ENCODE data around the gene ADCY1. TPM values are rescaled to one million over a fixed set of nuclear protein-coding genes. Genes with fewer than 3 reads are reported as not detected.

ADCY1 gene
- total RNA-seq, 6 donors from 2014 or later = 0.46 to 4.1 (median 1.2) TPM

GRCh38 chr7:45702751-45703150, 128.6 kb downstream of the ADCY1 start:
- Histone ChIP-seq H3K36me3 (no peaks in the 10 kb centered on the region), H3K27me3 (no peaks in the 10 kb centered on the region), H3K9me3 (no peaks in the 10 kb centered on the region), H3K4me3 (no peak overlapping the region), H3K4me1 (peaks cover 0 to 10% (median 2%) of the 10 kb centered on the region in 4 donors), H3K27ac (no peak overlapping the region)
- 92 to 94% methylated on average over 5 of the region's 5 CpGs for WGBS, 2 donors
- TF ChIP-seq POLR2A (IDR thresholded peaks at IDR 0.05) = no peak
- no peak for TF ChIP-seq POLR2AphosphoS5 (IDR thresholded peaks at IDR 0.05)
- no peak for TF ChIP-seq CTCF (IDR thresholded peaks at IDR 0.05)
- TF ChIP-seq EP300 (IDR thresholded peaks at IDR 0.05) = no peak
- peak in 1 of 2 donors; percentile 9 for DNase-seq
- peak in 1 of 2 donors; percentile 31 for ATAC-seq (ENCODE audit: low FRiP score in 2 of 2)

GRCh38 chr7:45703373-45703821, 129.2 kb downstream of the ADCY1 start:
- WGBS, 2 donors = 91 to 92% methylated on average over 20 of the region's 20 CpGs

GRCh38 chr7:45703911-45704682, 129.9 kb downstream of the ADCY1 start:
- ATAC-seq (ENCODE audit: low FRiP score in 2 of 2) = no peak

More at GRCh38 chr7:45703373-45703821, 129.2 kb downstream of the ADCY1 start:
- no peak overlapping the region for H3K4me3 ChIP-seq
- DNase-seq (peak; percentile 14 to 49), ATAC-seq (ENCODE audit: low FRiP score in 2 of 2) (no peak)
- no peak overlapping the region for H3K27ac ChIP-seq
- TF ChIP-seq CTCF (IDR thresholded peaks at IDR 0.05) (no peak), POLR2AphosphoS5 (IDR thresholded peaks at IDR 0.05) (no peak), POLR2A (IDR thresholded peaks at IDR 0.05) (no peak), EP300 (IDR thresholded peaks at IDR 0.05) (no peak)
- no peaks in the 10 kb centered on the region for H3K9me3 ChIP-seq
- H3K36me3 ChIP-seq = no peaks in the 10 kb centered on the region
- no peaks in the 10 kb centered on the region for H3K27me3 ChIP-seq
- peaks cover 0 to 10% (median 2%) of the 10 kb centered on the region in 4 donors for H3K4me1 ChIP-seq

GRCh38 chr7:45704683-45705016, 130.5 kb downstream of the ADCY1 start:
- ATAC-seq (ENCODE audit: low FRiP score in 2 of 2) (no peak), DNase-seq (no peak)
- no peak for TF ChIP-seq POLR2AphosphoS5 (IDR thresholded peaks at IDR 0.05)
- TF ChIP-seq CTCF (IDR thresholded peaks at IDR 0.05) = no peak
- TF ChIP-seq EP300 (IDR thresholded peaks at IDR 0.05) = no peak
- WGBS, 2 donors = 74 to 76% methylated on average over 3 of the region's 3 CpGs
- Histone ChIP-seq H3K4me1 (peaks cover 0 to 10% (median 1%) of the 10 kb centered on the region in 4 donors), H3K9me3 (no peaks in the 10 kb centered on the region), H3K27ac (no peak overlapping the region), H3K4me3 (no peak overlapping the region), H3K36me3 (no peaks in the 10 kb centered on the region), H3K27me3 (no peaks in the 10 kb centered on the region)

More at GRCh38 chr7:45703911-45704682, 129.9 kb downstream of the ADCY1 start:
- H3K27me3 ChIP-seq = no peaks in the 10 kb centered on the region
- no peaks in the 10 kb centered on the region for H3K36me3 ChIP-seq
- H3K4me1 ChIP-seq = peaks cover 0 to 10% (median 2%) of the 10 kb centered on the region in 4 donors
- DNase-seq = peak in 1 of 2 donors; percentile 33
- no peak for TF ChIP-seq POLR2A (IDR thresholded peaks at IDR 0.05)
- TF ChIP-seq POLR2AphosphoS5 (IDR thresholded peaks at IDR 0.05) = no peak
- H3K9me3 ChIP-seq = no peaks in the 10 kb centered on the region
- H3K27ac ChIP-seq = no peak overlapping the region
- whole genome bisulfite sequencing, 2 donors = 90 to 95% methylated on average over 3 to 12 of the region's 13 CpGs
- no peak overlapping the region for H3K4me3 ChIP-seq

- Histone ChIP-seq H3K36me3 (no peaks in the 10 kb centered on the region), H3K27ac (no peak overlapping the region), H3K4me1 (no peaks in the 10 kb centered on the region), H3K9me3 (no peaks in the 10 kb centered on the region), H3K27me3 (no peaks in the 10 kb centered on the region), H3K4me3 (no peak overlapping the region)
- TF ChIP-seq EP300 (IDR thresholded peaks at IDR 0.05) = no peak
- no peak for TF ChIP-seq POLR2AphosphoS5 (IDR thresholded peaks at IDR 0.05)
- TF ChIP-seq CTCF (IDR thresholded peaks at IDR 0.05) = no peak
- no peak for TF ChIP-seq POLR2A (IDR thresholded peaks at IDR 0.05)
- ATAC-seq (ENCODE audit: low FRiP score in 2 of 2) (no peak), DNase-seq (no peak)
- WGBS, 2 donors = 85 to 89% methylated on average over 10 to 14 of the region's 14 CpGs
These were observed 134.1 kb downstream of the ADCY1 start for GRCh38 chr7:45708046-45708950.
